Neural cell (in vitro differentiated cells): ENCODE measurements around the gene TTLL12. TPM values are rescaled to one million over a fixed set of nuclear protein-coding genes. Genes with fewer than 3 reads are reported as not detected.

Experiments
- H2AFZ ChIP-seq: fragments of 200-600, 300-800 bp; sonication (generic), shearing (Covaris generic); 2 replicates; pipeline ENCODE4 v1.6.0; 2014; ENCODE audit warnings: low read depth, mild to moderate bottlenecking, antibody characterized with exemption, low read length, moderate library complexity
- H3F3A ChIP-seq: fragments of 200-600 bp; shearing (Covaris generic); 2 replicates; pipeline ENCODE4 v1.6.1; 2016; ENCODE audit warnings: mild to moderate bottlenecking, moderate library complexity, mixed read lengths, antibody characterized with exemption, low read length; ENCODE audit not compliant: insufficient read depth, poor library complexity, severe bottlenecking
- H3K27ac ChIP-seq: fragments of 200-600, 300-800 bp; sonication (generic), shearing (Covaris generic); 2 replicates; pipeline ENCODE4 v1.5.1; 2014; ENCODE audit warnings: mild to moderate bottlenecking, low read length, moderate library complexity
- H3K27me3 ChIP-seq: fragments of 300-800, 200-600 bp; sonication (generic), shearing (Covaris generic); 2 replicates; pipeline ENCODE4 v1.6.0; 2014; ENCODE audit warnings: mild to moderate bottlenecking, low read depth, low read length, moderate library complexity; ENCODE audit not compliant: insufficient read depth
- H3K36me3 ChIP-seq: fragments of 300-800, 200-600 bp; sonication (generic), shearing (Covaris generic); 2 replicates; pipeline ENCODE4 v1.5.1; 2014; ENCODE audit warnings: mild to moderate bottlenecking, antibody characterized with exemption, low read length, moderate library complexity; ENCODE audit not compliant: insufficient read depth
- H3K4me2 ChIP-seq: fragments of 300-800, 200-600 bp; sonication (generic), shearing (Covaris generic); 2 replicates; pipeline ENCODE4 v1.6.0; 2014; ENCODE audit warnings: mild to moderate bottlenecking, low read length
- H3K4me3 ChIP-seq: fragments of 300-800, 200-600 bp; sonication (generic), shearing (Covaris generic); 2 replicates; pipeline ENCODE4 v1.5.1; 2014; ENCODE audit warnings: mild to moderate bottlenecking, low read length, moderate library complexity
- H3K79me2 ChIP-seq: fragments of 200-600 bp; shearing (Covaris generic); replicated peaks from 2 replicates; pipeline ENCODE4 v1.6.0; 2014; ENCODE audit warnings: mild to moderate bottlenecking, low read length, moderate library complexity; ENCODE audit not compliant: insufficient read depth
- H3K9ac ChIP-seq: fragments of 300-800, 200-600 bp; sonication (generic), shearing (Covaris generic); 2 replicates; pipeline ENCODE4 v1.6.1; 2016; ENCODE audit warnings: mild to moderate bottlenecking, low read length, mixed read lengths
- H3K9me2 ChIP-seq: fragments of 200-600 bp; shearing (Covaris generic); 2 replicates; pipeline ENCODE4 v1.6.1; 2016; ENCODE audit warnings: mild to moderate bottlenecking, low read length, mixed read lengths; ENCODE audit not compliant: insufficient read depth
- H3K9me3 ChIP-seq: fragments of 200-600, 300-800 bp; sonication (generic), shearing (Covaris generic); 2 replicates; pipeline ENCODE4 v1.6.1; 2016; ENCODE audit warnings: mild to moderate bottlenecking, mixed run types, low read length, moderate library complexity, mixed read lengths
- H4K20me1 ChIP-seq: fragments of 200-600 bp; shearing (Covaris generic); 2 replicates; pipeline ENCODE4 v1.6.1; 2016; ENCODE audit warnings: mild to moderate bottlenecking, mixed run types; ENCODE audit not compliant: insufficient read depth
- CTCF ChIP-seq: fragments of 450-650 bp; IDR thresholded peaks from 2 replicates; pipeline ENCODE4 v1.5.1; 2014; ENCODE audit warnings: antibody characterized with exemption, mild to moderate bottlenecking, moderate library complexity; ENCODE audit not compliant: poor library complexity, severe bottlenecking
- EP300 ChIP-seq: fragments of 450-650 bp; conservative IDR thresholded peaks from 2 replicates; pipeline ENCODE4 v1.6.1; 2014; ENCODE audit warnings: antibody characterized with exemption, mild to moderate bottlenecking, moderate library complexity; ENCODE audit not compliant: poor library complexity, severe bottlenecking
- EZH2 ChIP-seq: fragments of 200-600, 300-800 bp; shearing (Covaris generic), sonication (generic); IDR thresholded peaks from 2 replicates; pipeline ENCODE4 v1.6.1; 2014; ENCODE audit warnings: antibody characterized with exemption, low read length, borderline replicate concordance, mild to moderate bottlenecking; ENCODE audit not compliant: insufficient read depth, poor library complexity, severe bottlenecking
- MXI1 ChIP-seq: fragments of 450-650 bp; conservative IDR thresholded peaks from 2 replicates; pipeline ENCODE4 v1.6.1; 2014; ENCODE audit warnings: antibody characterized with exemption, mild to moderate bottlenecking; ENCODE audit not compliant: poor library complexity, severe bottlenecking
- POLR2AphosphoS5 ChIP-seq: IDR thresholded peaks from 2 replicates; pipeline ENCODE4 v1.6.1; 2012
- RAD21 ChIP-seq: fragments of 450-650 bp; conservative IDR thresholded peaks from 2 replicates; pipeline ENCODE4 v1.6.1; 2014; ENCODE audit warnings: antibody characterized with exemption, mild to moderate bottlenecking, moderate library complexity
- REST ChIP-seq: IDR thresholded peaks from 2 replicates; pipeline ENCODE4 v1.6.1; 2012; ENCODE audit warnings: borderline replicate concordance
- SMC3 ChIP-seq: fragments of 450-650 bp; conservative IDR thresholded peaks from 2 replicates; pipeline ENCODE4 v1.6.1; 2014; ENCODE audit warnings: antibody characterized with exemption, mild to moderate bottlenecking, moderate library complexity; ENCODE audit not compliant: poor library complexity
- TAF1 ChIP-seq: IDR thresholded peaks from 2 replicates; pipeline ENCODE4 v1.6.1; 2012; ENCODE audit warnings: low read depth
- polyA plus RNA-seq: library from polyadenylated mRNA; depleted of rRNA; stranded (reverse); fragments of >200 nt; gene quantifications from 2 replicates; pipeline ENCODE4 v1.2.3, GENCODE V29; 2014

TTLL12 gene
- polyA plus RNA-seq, 1 donor from 2014 or later, result 22.2 TPM

- no peak overlapping the region for H3K4me2 ChIP-seq
- no peaks in the 10 kb centered on the region for H3K9me2 ChIP-seq
- H3F3A ChIP-seq, result no peaks in the 10 kb centered on the region
- H4K20me1 ChIP-seq, result no peaks in the 10 kb centered on the region
- no peak overlapping the region for H2AFZ ChIP-seq
- no peak overlapping the region for H3K27ac ChIP-seq
- no peaks in the 10 kb centered on the region for H3K36me3 ChIP-seq
- H3K79me2 ChIP-seq, result no peaks in the 10 kb centered on the region
- no peak for TF ChIP-seq EZH2
- TF ChIP-seq REST, result no peak
- no peak for TF ChIP-seq SMC3
- TF ChIP-seq TAF1, result no peak
- TF ChIP-seq RAD21, result no peak
- TF ChIP-seq CTCF, result no peak
- no peak for TF ChIP-seq POLR2AphosphoS5
- no peak for TF ChIP-seq MXI1
- TF ChIP-seq EP300, result no peak
- H3K9me3 ChIP-seq, result no peaks in the 10 kb centered on the region
- H3K4me3 ChIP-seq, result no peak overlapping the region
- H3K27me3 ChIP-seq, result no peaks in the 10 kb centered on the region
- H3K9ac ChIP-seq, result no peak overlapping the region
Measured at GRCh38 chr22:43207849-43208702, 21.1 kb upstream of the TTLL12 start.

- H3K4me2 ChIP-seq, result no peak overlapping the region
- no peaks in the 10 kb centered on the region for H3K9me2 ChIP-seq
- H3K4me3 ChIP-seq, result no peak overlapping the region
- no peaks in the 10 kb centered on the region for H4K20me1 ChIP-seq
- no peaks in the 10 kb centered on the region for H3K9me3 ChIP-seq
- no peak overlapping the region for H2AFZ ChIP-seq
- H3F3A ChIP-seq, result no peaks in the 10 kb centered on the region
- no peaks in the 10 kb centered on the region for H3K36me3 ChIP-seq
- no peaks in the 10 kb centered on the region for H3K27me3 ChIP-seq
- H3K9ac ChIP-seq, result no peak overlapping the region
- H3K79me2 ChIP-seq, result no peaks in the 10 kb centered on the region
- TF ChIP-seq TAF1 (no peak), CTCF (no peak), POLR2AphosphoS5 (no peak), MXI1 (no peak), EP300 (no peak), EZH2 (no peak), SMC3 (no peak), RAD21 (no peak), REST (no peak)
- H3K27ac ChIP-seq, result no peak overlapping the region
Measured at GRCh38 chr22:43207386-43207785, 20.5 kb upstream of the TTLL12 start.
